Neural cell (in vitro differentiated cells): ENCODE measurements around the gene MCM3AP. TPM values are rescaled to one million over a fixed set of nuclear protein-coding genes. Genes with fewer than 3 reads are reported as not detected.

Source experiments
- H2AFZ ChIP-seq: fragments of 200-600, 300-800 bp; sonication (generic), shearing (Covaris generic); 2 replicates; pipeline ENCODE4 v1.6.0; 2014; ENCODE audit warnings: low read depth, mild to moderate bottlenecking, antibody characterized with exemption, low read length, moderate library complexity
- H3F3A ChIP-seq: fragments of 200-600 bp; shearing (Covaris generic); 2 replicates; pipeline ENCODE4 v1.6.1; 2016; ENCODE audit warnings: mild to moderate bottlenecking, moderate library complexity, mixed read lengths, antibody characterized with exemption, low read length; ENCODE audit not compliant: insufficient read depth, poor library complexity, severe bottlenecking
- H3K27ac ChIP-seq: fragments of 200-600, 300-800 bp; sonication (generic), shearing (Covaris generic); 2 replicates; pipeline ENCODE4 v1.5.1; 2014; ENCODE audit warnings: mild to moderate bottlenecking, low read length, moderate library complexity
- H3K27me3 ChIP-seq: fragments of 300-800, 200-600 bp; sonication (generic), shearing (Covaris generic); 2 replicates; pipeline ENCODE4 v1.6.0; 2014; ENCODE audit warnings: mild to moderate bottlenecking, low read depth, low read length, moderate library complexity; ENCODE audit not compliant: insufficient read depth
- H3K36me3 ChIP-seq: fragments of 300-800, 200-600 bp; sonication (generic), shearing (Covaris generic); 2 replicates; pipeline ENCODE4 v1.5.1; 2014; ENCODE audit warnings: mild to moderate bottlenecking, antibody characterized with exemption, low read length, moderate library complexity; ENCODE audit not compliant: insufficient read depth
- H3K4me2 ChIP-seq: fragments of 300-800, 200-600 bp; sonication (generic), shearing (Covaris generic); 2 replicates; pipeline ENCODE4 v1.6.0; 2014; ENCODE audit warnings: mild to moderate bottlenecking, low read length
- H3K4me3 ChIP-seq: fragments of 300-800, 200-600 bp; sonication (generic), shearing (Covaris generic); 2 replicates; pipeline ENCODE4 v1.5.1; 2014; ENCODE audit warnings: mild to moderate bottlenecking, low read length, moderate library complexity
- H3K79me2 ChIP-seq: fragments of 200-600 bp; shearing (Covaris generic); replicated peaks from 2 replicates; pipeline ENCODE4 v1.6.0; 2014; ENCODE audit warnings: mild to moderate bottlenecking, low read length, moderate library complexity; ENCODE audit not compliant: insufficient read depth
- H3K9ac ChIP-seq: fragments of 300-800, 200-600 bp; sonication (generic), shearing (Covaris generic); 2 replicates; pipeline ENCODE4 v1.6.1; 2016; ENCODE audit warnings: mild to moderate bottlenecking, low read length, mixed read lengths
- H3K9me2 ChIP-seq: fragments of 200-600 bp; shearing (Covaris generic); 2 replicates; pipeline ENCODE4 v1.6.1; 2016; ENCODE audit warnings: mild to moderate bottlenecking, low read length, mixed read lengths; ENCODE audit not compliant: insufficient read depth
- H3K9me3 ChIP-seq: fragments of 200-600, 300-800 bp; sonication (generic), shearing (Covaris generic); 2 replicates; pipeline ENCODE4 v1.6.1; 2016; ENCODE audit warnings: mild to moderate bottlenecking, mixed run types, low read length, moderate library complexity, mixed read lengths
- H4K20me1 ChIP-seq: fragments of 200-600 bp; shearing (Covaris generic); 2 replicates; pipeline ENCODE4 v1.6.1; 2016; ENCODE audit warnings: mild to moderate bottlenecking, mixed run types; ENCODE audit not compliant: insufficient read depth
- EP300 ChIP-seq: fragments of 450-650 bp; conservative IDR thresholded peaks from 2 replicates; pipeline ENCODE4 v1.6.1; 2014; ENCODE audit warnings: antibody characterized with exemption, mild to moderate bottlenecking, moderate library complexity; ENCODE audit not compliant: poor library complexity, severe bottlenecking
- EZH2 ChIP-seq: fragments of 200-600, 300-800 bp; shearing (Covaris generic), sonication (generic); IDR thresholded peaks from 2 replicates; pipeline ENCODE4 v1.6.1; 2014; ENCODE audit warnings: antibody characterized with exemption, low read length, borderline replicate concordance, mild to moderate bottlenecking; ENCODE audit not compliant: insufficient read depth, poor library complexity, severe bottlenecking
- MXI1 ChIP-seq: fragments of 450-650 bp; conservative IDR thresholded peaks from 2 replicates; pipeline ENCODE4 v1.6.1; 2014; ENCODE audit warnings: antibody characterized with exemption, mild to moderate bottlenecking; ENCODE audit not compliant: poor library complexity, severe bottlenecking
- POLR2AphosphoS5 ChIP-seq: IDR thresholded peaks from 2 replicates; pipeline ENCODE4 v1.6.1; 2012
- RAD21 ChIP-seq: fragments of 450-650 bp; conservative IDR thresholded peaks from 2 replicates; pipeline ENCODE4 v1.6.1; 2014; ENCODE audit warnings: antibody characterized with exemption, mild to moderate bottlenecking, moderate library complexity
- SMC3 ChIP-seq: fragments of 450-650 bp; conservative IDR thresholded peaks from 2 replicates; pipeline ENCODE4 v1.6.1; 2014; ENCODE audit warnings: antibody characterized with exemption, mild to moderate bottlenecking, moderate library complexity; ENCODE audit not compliant: poor library complexity
- TAF1 ChIP-seq: IDR thresholded peaks from 2 replicates; pipeline ENCODE4 v1.6.1; 2012; ENCODE audit warnings: low read depth
- polyA plus RNA-seq: library from polyadenylated mRNA; depleted of rRNA; stranded (reverse); fragments of >200 nt; gene quantifications from 2 replicates; pipeline ENCODE4 v1.2.3, GENCODE V29; 2014
- TF ChIP-seq, protein P1 (sequence below): IDR thresholded peaks from 2 replicates; pipeline ENCODE4 v1.6.1; 2012; ENCODE audit warnings: borderline replicate concordance
- TF ChIP-seq, protein P2 (sequence below): fragments of 450-650 bp; IDR thresholded peaks from 2 replicates; pipeline ENCODE4 v1.5.1; 2014; ENCODE audit warnings: antibody characterized with exemption, mild to moderate bottlenecking, moderate library complexity; ENCODE audit not compliant: poor library complexity, severe bottlenecking

MCM3AP gene
- polyA plus RNA-seq, 1 donor from 2014 or later: 74.2 TPM

DNA sequence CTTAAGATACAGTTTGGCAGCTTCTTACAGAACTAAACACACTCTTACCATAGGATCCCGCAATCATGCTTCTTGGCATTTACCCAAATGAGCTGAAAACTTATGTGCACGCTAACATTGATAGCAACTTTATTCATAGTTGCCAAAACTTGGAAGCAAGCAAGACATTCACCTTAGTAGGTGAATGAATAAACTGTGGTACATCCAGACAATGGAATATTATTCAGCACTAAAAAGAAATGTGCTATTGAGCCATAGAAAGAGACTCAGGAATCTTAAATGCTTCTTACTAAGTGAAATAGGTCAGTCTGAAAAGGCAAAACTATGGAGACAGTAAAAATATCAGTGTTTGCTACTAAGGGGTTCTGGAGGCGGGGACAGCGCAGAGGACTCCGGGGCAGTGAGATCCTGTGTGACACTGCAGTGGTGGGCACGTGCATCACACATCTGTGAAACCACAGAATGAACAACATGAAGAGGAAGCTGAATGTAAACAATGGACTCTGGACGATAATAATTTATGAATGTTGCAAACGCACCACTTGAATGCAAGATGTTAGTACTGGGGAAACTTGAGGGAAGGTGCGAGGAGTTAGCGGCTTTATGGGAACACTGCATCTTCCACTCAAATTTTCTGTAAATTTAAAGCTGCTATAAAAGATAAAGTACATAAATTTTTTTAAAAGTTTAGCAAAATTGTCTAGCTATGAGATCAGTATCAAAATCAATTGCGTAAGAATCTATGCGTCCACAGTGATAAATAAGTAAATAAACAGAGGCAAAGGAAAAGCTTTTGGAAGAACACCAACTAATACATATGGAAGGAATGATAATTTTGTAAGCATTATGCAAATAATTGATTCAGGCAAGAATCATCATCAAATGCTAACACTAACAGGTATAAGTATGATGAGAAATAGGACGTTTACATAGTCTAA lies 85.7 kb downstream of the MCM3AP start:
- Histone ChIP-seq H3K4me2 (no peak overlapping the region), H3F3A (no peaks in the 10 kb centered on the region), H3K27ac (no peak overlapping the region), H3K36me3 (peaks cover 8% of the 10 kb centered on the region), H4K20me1 (no peaks in the 10 kb centered on the region), H2AFZ (no peak overlapping the region), H3K9me2 (no peaks in the 10 kb centered on the region), H3K79me2 (peaks cover 3% of the 10 kb centered on the region), H3K27me3 (no peaks in the 10 kb centered on the region), H3K4me3 (no peak overlapping the region), H3K9ac (no peak overlapping the region), H3K9me3 (peaks cover 5% of the 10 kb centered on the region)
- TF ChIP-seq MXI1 (no peak), EZH2 (no peak), RAD21 (no peak), EP300 (no peak), TAF1 (no peak), POLR2AphosphoS5 (no peak), SMC3 (no peak)
- TF ChIP-seq, protein P1, sequence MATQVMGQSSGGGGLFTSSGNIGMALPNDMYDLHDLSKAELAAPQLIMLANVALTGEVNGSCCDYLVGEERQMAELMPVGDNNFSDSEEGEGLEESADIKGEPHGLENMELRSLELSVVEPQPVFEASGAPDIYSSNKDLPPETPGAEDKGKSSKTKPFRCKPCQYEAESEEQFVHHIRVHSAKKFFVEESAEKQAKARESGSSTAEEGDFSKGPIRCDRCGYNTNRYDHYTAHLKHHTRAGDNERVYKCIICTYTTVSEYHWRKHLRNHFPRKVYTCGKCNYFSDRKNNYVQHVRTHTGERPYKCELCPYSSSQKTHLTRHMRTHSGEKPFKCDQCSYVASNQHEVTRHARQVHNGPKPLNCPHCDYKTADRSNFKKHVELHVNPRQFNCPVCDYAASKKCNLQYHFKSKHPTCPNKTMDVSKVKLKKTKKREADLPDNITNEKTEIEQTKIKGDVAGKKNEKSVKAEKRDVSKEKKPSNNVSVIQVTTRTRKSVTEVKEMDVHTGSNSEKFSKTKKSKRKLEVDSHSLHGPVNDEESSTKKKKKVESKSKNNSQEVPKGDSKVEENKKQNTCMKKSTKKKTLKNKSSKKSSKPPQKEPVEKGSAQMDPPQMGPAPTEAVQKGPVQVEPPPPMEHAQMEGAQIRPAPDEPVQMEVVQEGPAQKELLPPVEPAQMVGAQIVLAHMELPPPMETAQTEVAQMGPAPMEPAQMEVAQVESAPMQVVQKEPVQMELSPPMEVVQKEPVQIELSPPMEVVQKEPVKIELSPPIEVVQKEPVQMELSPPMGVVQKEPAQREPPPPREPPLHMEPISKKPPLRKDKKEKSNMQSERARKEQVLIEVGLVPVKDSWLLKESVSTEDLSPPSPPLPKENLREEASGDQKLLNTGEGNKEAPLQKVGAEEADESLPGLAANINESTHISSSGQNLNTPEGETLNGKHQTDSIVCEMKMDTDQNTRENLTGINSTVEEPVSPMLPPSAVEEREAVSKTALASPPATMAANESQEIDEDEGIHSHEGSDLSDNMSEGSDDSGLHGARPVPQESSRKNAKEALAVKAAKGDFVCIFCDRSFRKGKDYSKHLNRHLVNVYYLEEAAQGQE: no peak
- TF ChIP-seq, protein P2, sequence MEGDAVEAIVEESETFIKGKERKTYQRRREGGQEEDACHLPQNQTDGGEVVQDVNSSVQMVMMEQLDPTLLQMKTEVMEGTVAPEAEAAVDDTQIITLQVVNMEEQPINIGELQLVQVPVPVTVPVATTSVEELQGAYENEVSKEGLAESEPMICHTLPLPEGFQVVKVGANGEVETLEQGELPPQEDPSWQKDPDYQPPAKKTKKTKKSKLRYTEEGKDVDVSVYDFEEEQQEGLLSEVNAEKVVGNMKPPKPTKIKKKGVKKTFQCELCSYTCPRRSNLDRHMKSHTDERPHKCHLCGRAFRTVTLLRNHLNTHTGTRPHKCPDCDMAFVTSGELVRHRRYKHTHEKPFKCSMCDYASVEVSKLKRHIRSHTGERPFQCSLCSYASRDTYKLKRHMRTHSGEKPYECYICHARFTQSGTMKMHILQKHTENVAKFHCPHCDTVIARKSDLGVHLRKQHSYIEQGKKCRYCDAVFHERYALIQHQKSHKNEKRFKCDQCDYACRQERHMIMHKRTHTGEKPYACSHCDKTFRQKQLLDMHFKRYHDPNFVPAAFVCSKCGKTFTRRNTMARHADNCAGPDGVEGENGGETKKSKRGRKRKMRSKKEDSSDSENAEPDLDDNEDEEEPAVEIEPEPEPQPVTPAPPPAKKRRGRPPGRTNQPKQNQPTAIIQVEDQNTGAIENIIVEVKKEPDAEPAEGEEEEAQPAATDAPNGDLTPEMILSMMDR: no peak

DNA sequence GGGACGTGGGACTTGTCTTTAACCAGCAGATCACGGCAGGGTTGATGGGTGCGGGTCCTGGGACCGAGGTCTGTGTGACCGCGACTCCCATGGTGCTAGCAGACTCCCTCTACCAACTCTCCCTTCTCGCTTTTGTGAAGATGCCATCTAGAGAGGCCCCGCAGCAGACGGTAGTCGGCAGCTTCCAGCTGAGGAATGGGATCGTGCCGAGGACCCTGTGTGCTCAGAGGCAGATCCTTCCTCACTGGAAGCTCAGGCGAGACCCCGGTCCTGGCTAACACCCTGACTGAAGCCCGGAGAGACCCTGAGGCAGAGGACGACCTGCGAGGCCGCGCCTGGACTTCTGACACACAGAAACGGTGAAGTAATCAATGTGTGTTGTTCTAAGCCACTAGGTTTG lies 88.7 kb downstream of the MCM3AP start:
- H3K9ac ChIP-seq: no peak overlapping the region
- no peak overlapping the region for H3K4me2 ChIP-seq
- H3K36me3 ChIP-seq: peaks cover 8% of the 10 kb centered on the region
- H3K9me3 ChIP-seq: peaks cover 5% of the 10 kb centered on the region
- no peak overlapping the region for H3K27ac ChIP-seq
- no peaks in the 10 kb centered on the region for H3K27me3 ChIP-seq
- no peaks in the 10 kb centered on the region for H4K20me1 ChIP-seq
- no peaks in the 10 kb centered on the region for H3K9me2 ChIP-seq
- no peak overlapping the region for H2AFZ ChIP-seq
- H3K4me3 ChIP-seq: no peak overlapping the region
- TF ChIP-seq, protein P1: no peak
- peaks cover 3% of the 10 kb centered on the region for H3K79me2 ChIP-seq
- no peaks in the 10 kb centered on the region for H3F3A ChIP-seq
